Lower lobe of right lung (tissue), 2 donors: ENCODE measurements around the gene DCC. TPM values are rescaled to one million over a fixed set of nuclear protein-coding genes. Genes with fewer than 3 reads are reported as not detected.

Source experiments
- ATAC-seq, 2 donors: fragments of 200-7000 bp; cut with Tn5 transposase; one replicate each; pipeline ENCODE4 v1.9.1; 2020 to 2022; ENCODE audit warnings: mild to moderate bottlenecking in 2 of 2, moderate library complexity in 2 of 2
- DNase-seq: peaks from one replicate; pipeline ENCODE4 v3.0.0-alpha.2; 2020
- H3K27ac ChIP-seq: fragments of 200-600 bp; one replicate; pipeline ENCODE4 v1.8.0; 2022
- H3K27me3 ChIP-seq: fragments of 200-600 bp; one replicate; pipeline ENCODE4 v1.8.0; 2022; ENCODE audit warnings: low read depth
- H3K36me3 ChIP-seq: fragments of 200-600 bp; one replicate; pipeline ENCODE4 v1.8.0; 2022; ENCODE audit warnings: mild to moderate bottlenecking
- H3K4me1 ChIP-seq: fragments of 200-600 bp; one replicate; pipeline ENCODE4 v1.8.0; 2022
- H3K4me3 ChIP-seq: fragments of 200-600 bp; one replicate; pipeline ENCODE4 v1.8.0; 2022; ENCODE audit warnings: mild to moderate bottlenecking
- H3K9me3 ChIP-seq: fragments of 200-600 bp; one replicate; pipeline ENCODE4 v1.8.0; 2022
- intact Hi-C: fragments of 100-400 bp; cut with DNase I; formaldehyde crosslinking; loops from one replicate; pipeline ENCODE4 v1.11.0; 2022
- total RNA-seq: library from RNA; stranded (reverse); fragmentation: NEBNext Ultra II Directional; extraction: Animal tissue kit (Norgen Biotek cat#: 25700); gene quantifications from one replicate; pipeline ENCODE4 v1.2.1, GENCODE V29; 2021
- TF ChIP-seq, protein P1 (sequence below): fragments of 200-600 bp; IDR thresholded peaks from one replicate; pipeline ENCODE4 v1.8.0; 2022; ENCODE audit warnings: antibody characterized with exemption, mild to moderate bottlenecking
- donor health status: DM: no; HTN: yes; CAD: no; lungs with severe emphysema.

Gene DCC
- total RNA-seq, 1 donor from 2014 or later = 4.5 TPM

- H3K4me1 ChIP-seq = no peaks in the 10 kb centered on the region
- no peaks in the 10 kb centered on the region for H3K27me3 ChIP-seq
- no peaks in the 10 kb centered on the region for H3K9me3 ChIP-seq
- no peak overlapping the region for H3K4me3 ChIP-seq
- H3K36me3 ChIP-seq = no peaks in the 10 kb centered on the region
- intact Hi-C loops = no loop called here
- no peak overlapping the region for H3K27ac ChIP-seq
- DNase-seq (no peak), ATAC-seq (no peak)
- TF ChIP-seq, protein P1, sequence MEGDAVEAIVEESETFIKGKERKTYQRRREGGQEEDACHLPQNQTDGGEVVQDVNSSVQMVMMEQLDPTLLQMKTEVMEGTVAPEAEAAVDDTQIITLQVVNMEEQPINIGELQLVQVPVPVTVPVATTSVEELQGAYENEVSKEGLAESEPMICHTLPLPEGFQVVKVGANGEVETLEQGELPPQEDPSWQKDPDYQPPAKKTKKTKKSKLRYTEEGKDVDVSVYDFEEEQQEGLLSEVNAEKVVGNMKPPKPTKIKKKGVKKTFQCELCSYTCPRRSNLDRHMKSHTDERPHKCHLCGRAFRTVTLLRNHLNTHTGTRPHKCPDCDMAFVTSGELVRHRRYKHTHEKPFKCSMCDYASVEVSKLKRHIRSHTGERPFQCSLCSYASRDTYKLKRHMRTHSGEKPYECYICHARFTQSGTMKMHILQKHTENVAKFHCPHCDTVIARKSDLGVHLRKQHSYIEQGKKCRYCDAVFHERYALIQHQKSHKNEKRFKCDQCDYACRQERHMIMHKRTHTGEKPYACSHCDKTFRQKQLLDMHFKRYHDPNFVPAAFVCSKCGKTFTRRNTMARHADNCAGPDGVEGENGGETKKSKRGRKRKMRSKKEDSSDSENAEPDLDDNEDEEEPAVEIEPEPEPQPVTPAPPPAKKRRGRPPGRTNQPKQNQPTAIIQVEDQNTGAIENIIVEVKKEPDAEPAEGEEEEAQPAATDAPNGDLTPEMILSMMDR = no peak
Measured at GRCh38 chr18:52422985-52423601, 83.1 kb downstream of the DCC start.

DNA sequence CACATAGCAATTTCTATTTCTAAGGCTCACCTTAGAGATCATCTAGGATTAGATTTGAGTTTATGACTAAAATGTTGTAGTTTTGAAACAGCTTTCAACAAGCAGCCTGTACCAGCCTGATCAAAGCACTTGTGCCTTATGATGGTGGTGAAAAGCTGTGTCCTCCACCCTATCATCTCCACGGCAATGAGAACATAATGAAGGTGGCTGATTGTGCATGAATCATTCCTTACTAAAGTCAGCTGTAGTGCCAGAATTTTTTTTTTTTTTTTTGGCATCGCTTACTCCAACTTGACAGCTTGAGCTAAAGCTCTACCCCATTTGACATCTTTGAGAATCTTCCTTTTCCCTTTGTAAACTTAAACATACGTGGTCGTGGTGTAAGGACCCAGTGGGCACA is 86.0 kb downstream of the DCC start:
- Histone ChIP-seq H3K27me3 (no peaks in the 10 kb centered on the region), H3K4me1 (no peaks in the 10 kb centered on the region), H3K27ac (no peak overlapping the region), H3K9me3 (no peaks in the 10 kb centered on the region), H3K36me3 (no peaks in the 10 kb centered on the region), H3K4me3 (no peak overlapping the region)
- TF ChIP-seq, protein P1 = no peak
- intact Hi-C loops = no loop called here
- DNase-seq = no peak
- ATAC-seq = no peak

DNA sequence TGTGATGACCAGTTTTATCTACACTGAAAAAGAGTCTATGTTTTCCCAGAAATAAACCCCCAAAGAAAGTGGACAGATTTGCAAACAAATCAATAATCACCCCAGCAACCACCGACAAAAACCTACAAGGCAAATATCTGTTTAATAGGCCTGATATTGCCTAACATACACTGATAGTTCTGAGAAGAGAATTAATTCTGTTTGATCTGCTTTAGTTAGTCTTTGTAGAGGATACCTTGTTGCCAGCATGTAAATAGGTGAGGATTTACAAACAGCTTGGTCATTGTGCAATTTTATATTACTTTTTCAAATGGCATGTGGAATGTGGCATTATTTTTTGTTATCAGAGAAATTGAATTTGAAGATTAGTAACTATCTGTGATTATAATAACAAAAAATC is 86.5 kb downstream of the DCC start:
- Histone ChIP-seq H3K36me3 (no peaks in the 10 kb centered on the region), H3K9me3 (no peaks in the 10 kb centered on the region), H3K4me1 (no peaks in the 10 kb centered on the region), H3K27ac (no peak overlapping the region), H3K4me3 (no peak overlapping the region), H3K27me3 (no peaks in the 10 kb centered on the region)
- ATAC-seq (no peak), DNase-seq (no peak)
- intact Hi-C loops = no loop called here
- TF ChIP-seq, protein P1 = no peak

- TF ChIP-seq, protein P1 = no peak
Measured at GRCh38 chr18:52427521-52428175, 87.7 kb downstream of the DCC start.

GRCh38 chr18:52431683-52432082 is 91.7 kb downstream of the DCC start:
- no peaks in the 10 kb centered on the region for H3K36me3 ChIP-seq
- H3K27me3 ChIP-seq = no peaks in the 10 kb centered on the region
- no peak overlapping the region for H3K27ac ChIP-seq
- TF ChIP-seq, protein P1 = no peak
- ATAC-seq (no peak), DNase-seq (no peak)
- H3K4me3 ChIP-seq = no peak overlapping the region
- intact Hi-C loops = no loop called here
- H3K4me1 ChIP-seq = no peaks in the 10 kb centered on the region
- H3K9me3 ChIP-seq = no peaks in the 10 kb centered on the region

More at GRCh38 chr18:52427521-52428175, 87.7 kb downstream of the DCC start:
- no peaks in the 10 kb centered on the region for H3K9me3 ChIP-seq
- no peaks in the 10 kb centered on the region for H3K4me1 ChIP-seq
- intact Hi-C loops = no loop called here
- DNase-seq (no peak), ATAC-seq (no peak)
- no peak overlapping the region for H3K4me3 ChIP-seq
- H3K36me3 ChIP-seq = no peaks in the 10 kb centered on the region
- no peaks in the 10 kb centered on the region for H3K27me3 ChIP-seq
- H3K27ac ChIP-seq = no peak overlapping the region
